Liver (tissue), 9 donors: ENCODE results near the gene TAPBP. TPM values are rescaled to one million over a fixed set of nuclear protein-coding genes. Genes with fewer than 3 reads are reported as not detected.

Experiments used
- DNase-seq: peaks from one replicate; pipeline ENCODE4 v3.0.0-alpha.2; 2017; ENCODE audit warnings: low spot score
- H3K27ac ChIP-seq, 2 donors: one replicate each; pipeline ENCODE4 v1.7.0; 2013; ENCODE audit warnings: inconsistent platforms in 2 of 2, low read length in 2 of 2, control low read depth in 1 of 2, low read depth in 1 of 2, mild to moderate bottlenecking in 1 of 2
- H3K27me3 ChIP-seq, 4 donors: one replicate each; pipeline versions ENCODE4 v1.6.1 to v1.7.0; 2013; ENCODE audit warnings: low read length in 3 of 4, inconsistent platforms in 1 of 4, mild to moderate bottlenecking in 1 of 4, moderate library complexity in 1 of 4; ENCODE audit not compliant: control insufficient read depth in 4 of 4, insufficient read depth in 4 of 4
- H3K36me3 ChIP-seq, 4 donors: one replicate each; pipeline versions ENCODE4 v1.6.1 to v1.7.0; 2013; ENCODE audit warnings: low read length in 3 of 4, mild to moderate bottlenecking in 3 of 4, low read depth in 1 of 4, moderate library complexity in 1 of 4; ENCODE audit not compliant: control insufficient read depth in 4 of 4, insufficient read depth in 3 of 4
- H3K4me1 ChIP-seq, 4 donors: one replicate each; pipeline versions ENCODE4 v1.6.1 to v1.7.0; 2013; ENCODE audit warnings: low read length in 3 of 4, mild to moderate bottlenecking in 3 of 4, moderate library complexity in 1 of 4; ENCODE audit not compliant: control insufficient read depth in 4 of 4, insufficient read depth in 4 of 4
- H3K4me3 ChIP-seq, 3 donors: one replicate each; pipeline versions ENCODE4 v1.6.1 to v1.7.0; 2013; ENCODE audit warnings: low read length in 3 of 3, control low read depth in 1 of 3, low read depth in 1 of 3, mild to moderate bottlenecking in 1 of 3
- H3K9ac ChIP-seq, 2 donors: one replicate each; pipeline ENCODE4 v1.7.0; 2013; ENCODE audit warnings: low read length in 2 of 2, mild to moderate bottlenecking in 2 of 2, moderate library complexity in 2 of 2, control low read depth in 1 of 2, low read depth in 1 of 2
- H3K9me3 ChIP-seq, 4 donors: one replicate each; pipeline versions ENCODE4 v1.6.1 to v1.7.0; 2013; ENCODE audit warnings: low read length in 3 of 4; ENCODE audit not compliant: control insufficient read depth in 4 of 4
- ATF3 ChIP-seq: IDR thresholded peaks from 2 replicates; pipeline ENCODE4 v1.6.1; 2016; ENCODE audit warnings: antibody characterized with exemption
- CTCF ChIP-seq: fragments of 150-350 bp; IDR thresholded peaks from 2 replicates; pipeline ENCODE4 v1.5.1; 2017; ENCODE audit warnings: improper control_type of control experiment, low read depth, low read length; ENCODE audit not compliant: missing input control
- EGR1 ChIP-seq, 2 donors: IDR thresholded peaks; 2 replicates each; pipeline ENCODE4 v1.6.1; 2016 to 2018; ENCODE audit warnings: antibody characterized with exemption in 2 of 2, low read depth in 2 of 2
- FOXA1 ChIP-seq: IDR thresholded peaks from 2 replicates; pipeline ENCODE4 v1.6.1; 2016; ENCODE audit warnings: antibody characterized with exemption
- FOXA2 ChIP-seq: IDR thresholded peaks from 2 replicates; pipeline ENCODE4 v1.6.1; 2016; ENCODE audit warnings: antibody characterized with exemption
- GABPA ChIP-seq, 2 donors: IDR thresholded peaks in 1 of 2; conservative IDR thresholded peaks in 1 of 2; 2 replicates each; pipeline ENCODE4 v1.6.1; 2016; ENCODE audit warnings: antibody characterized with exemption in 2 of 2, mild to moderate bottlenecking in 1 of 2, moderate library complexity in 1 of 2
- HNF4A ChIP-seq, 2 donors: conservative IDR thresholded peaks; 2 replicates each; pipeline ENCODE4 v1.6.1; 2016; ENCODE audit warnings: antibody characterized with exemption in 2 of 2, mild to moderate bottlenecking in 2 of 2
- HNF4G ChIP-seq: IDR thresholded peaks from 2 replicates; pipeline ENCODE4 v1.6.1; 2016; ENCODE audit warnings: antibody characterized with exemption
- JUND ChIP-seq, 2 donors: IDR thresholded peaks; 2 replicates each; pipeline ENCODE4 v1.6.1; 2016; ENCODE audit warnings: antibody characterized with exemption in 2 of 2
- MAX ChIP-seq: IDR thresholded peaks from 2 replicates; pipeline ENCODE4 v1.6.1; 2016; ENCODE audit warnings: antibody characterized with exemption
- NR2F2 ChIP-seq: IDR thresholded peaks from 2 replicates; pipeline ENCODE4 v1.6.1; 2016; ENCODE audit warnings: antibody characterized with exemption
- REST ChIP-seq: IDR thresholded peaks from 2 replicates; pipeline ENCODE4 v1.6.1; 2016; ENCODE audit warnings: antibody characterized with exemption, mild to moderate bottlenecking
- SP1 ChIP-seq: IDR thresholded peaks from 2 replicates; pipeline ENCODE4 v1.6.1; 2018; ENCODE audit warnings: antibody characterized with exemption, mild to moderate bottlenecking
- TAF1 ChIP-seq: conservative IDR thresholded peaks from 2 replicates; pipeline ENCODE4 v1.6.1; 2016; ENCODE audit warnings: antibody characterized with exemption, mild to moderate bottlenecking
- YY1 ChIP-seq: IDR thresholded peaks from 2 replicates; pipeline ENCODE4 v1.6.1; 2016; ENCODE audit warnings: antibody characterized with exemption, mild to moderate bottlenecking
- ZBTB33 ChIP-seq: IDR thresholded peaks from 2 replicates; pipeline ENCODE4 v1.6.1; 2016; ENCODE audit warnings: antibody characterized with exemption
- WGBS: extraction: QIAGEN DNeasy Blood & Tissue Kit; methylation state at CpG from one replicate; pipeline ENCODE4 v1.1.7; 2013; 5-methylcytosine and 5-hydroxymethylcytosine counted together
- polyA plus RNA-seq, 2 donors: library from polyadenylated mRNA; stranded (reverse) in 1 of 2; unstranded in 1 of 2; fragments of 200-250 nt in 1 of 2; fragments of >200 nt in 1 of 2; fragmentation: Nextera tagmentation in 1 of 2; extraction: Ambion mirVana in 1 of 2; gene quantifications; one replicate each; pipeline versions ENCODE4 v1.2.1 to v1.2.3, GENCODE V29; 2013 to 2015
- total RNA-seq, 2 donors: library from RNA; depleted of rRNA; stranded (reverse); fragments of >200 nt; gene quantifications; one replicate each; pipeline ENCODE4 v1.2.3, GENCODE V29; 2014
- donor health status: healthy.
- donor health status: healthy.
- donor health status: healthy.
- donor health status: healthy.
- donor health status: healthy.

The TAPBP gene
- total and polyA plus RNA-seq, 4 donors: 47.9 to 74.0 (median 51.0) TPM

- Histone ChIP-seq H3K36me3 (peaks cover 2 to 21% (median 8%) of the 10 kb centered on the region in 4 donors), H3K4me3 (no peak overlapping the region), H3K27me3 (no peaks in the 10 kb centered on the region), H3K4me1 (peaks cover 2 to 17% (median 13%) of the 10 kb centered on the region in 4 donors), H3K9me3 (no peaks in the 10 kb centered on the region), H3K27ac (no peak overlapping the region), H3K9ac (no peak overlapping the region)
- 95% methylated on average over 4 of the region's 4 CpGs for WGBS
- DNase-seq: no peak
- TF ChIP-seq ZBTB33 (no peak), GABPA (IDR thresholded peaks at IDR 0.05 in 1 of 2, conservative IDR thresholded peaks at IDR 0.05 in 1 of 2) (no peak), JUND (IDR thresholded peaks at IDR 0.05) (no peak), YY1 (no peak), ATF3 (no peak), HNF4G (no peak), MAX (no peak)
These were observed 59.3 kb downstream of the TAPBP start for GRCh38 chr6:33254591-33254990.

GRCh38 chr6:33252759-33253158, 61.1 kb downstream of the TAPBP start:
- H3K4me3 ChIP-seq: no peak overlapping the region
- no peak for DNase-seq
- peaks cover 2 to 11% (median 4%) of the 10 kb centered on the region in 4 donors for H3K36me3 ChIP-seq
- TF ChIP-seq GABPA (IDR thresholded peaks at IDR 0.05 in 1 of 2, conservative IDR thresholded peaks at IDR 0.05 in 1 of 2): no peak
- no peak for TF ChIP-seq HNF4A (conservative IDR thresholded peaks at IDR 0.05)
- no peak for TF ChIP-seq EGR1 (IDR thresholded peaks at IDR 0.05; ENCODE audit: low read depth in 2 of 2)
- no peak for TF ChIP-seq CTCF
- TF ChIP-seq SP1: no peak
- no peak for TF ChIP-seq FOXA2
- no peak for TF ChIP-seq YY1
- TF ChIP-seq FOXA1: no peak
- no peak for TF ChIP-seq NR2F2
- no peak for TF ChIP-seq HNF4G
- no peak for TF ChIP-seq TAF1
- no peak for TF ChIP-seq MAX
- no peak for TF ChIP-seq ZBTB33
- TF ChIP-seq REST: no peak
- H3K4me1 ChIP-seq: peaks cover 2 to 29% (median 23%) of the 10 kb centered on the region in 4 donors
- H3K9me3 ChIP-seq: no peaks in the 10 kb centered on the region
- no peaks in the 10 kb centered on the region for H3K27me3 ChIP-seq
- H3K27ac ChIP-seq: no peak overlapping the region
- no peak overlapping the region for H3K9ac ChIP-seq
